Right lobe of liver (tissue), 6 donors: ENCODE data around the gene LDLRAD4. TPM values are rescaled to one million over a fixed set of nuclear protein-coding genes. Genes with fewer than 3 reads are reported as not detected.

ENCODE experiments used
- ATAC-seq, 4 donors: fragments of 200-7000 bp; cut with Tn5 transposase; one replicate each; pipeline ENCODE4 v1.9.1; 2020; ENCODE audit warnings: mild to moderate bottlenecking in 4 of 4, moderate library complexity in 4 of 4
- DNase-seq, 3 donors: peaks; one replicate each; pipeline ENCODE4 v3.0.0-alpha.2; 2020
- H3K27ac ChIP-seq, 3 donors: fragments of 200-600 bp; one replicate each; pipeline ENCODE4 v1.8.0; 2022
- H3K27me3 ChIP-seq, 2 donors: fragments of 200-600 bp; one replicate each; pipeline ENCODE4 v1.8.0; 2022
- H3K36me3 ChIP-seq, 4 donors: fragments of 200-600 bp; sonication (generic) in 1 of 4; one replicate each; pipeline versions ENCODE4 v1.5.1 to v1.8.0; 2017 to 2022; ENCODE audit warnings: control low read depth in 1 of 4
- H3K4me1 ChIP-seq, 4 donors: fragments of 200-600 bp; sonication (generic) in 1 of 4; one replicate each; pipeline versions ENCODE4 v1.5.1 to v1.8.0; 2017 to 2022; ENCODE audit warnings: control low read depth in 1 of 4
- H3K4me3 ChIP-seq, 3 donors: fragments of 200-600 bp; one replicate each; pipeline ENCODE4 v1.8.0; 2022
- H3K9me3 ChIP-seq, 4 donors: fragments of 200-600 bp; sonication (generic) in 1 of 4; one replicate each; pipeline versions ENCODE4 v1.5.1 to v1.8.0; 2017 to 2022; ENCODE audit warnings: control low read depth in 1 of 4
- POLR2A ChIP-seq: fragments of 450-650 bp; IDR thresholded peaks from one replicate; pipeline ENCODE4 v1.6.1; 2017; ENCODE audit warnings: antibody characterized with exemption, mild to moderate bottlenecking
- WGBS: methylation state at CpG from one replicate; pipeline ENCODE4 v1.1.6; 2018; ENCODE audit warnings: low coverage, low lambda C conversion rate; ENCODE audit not compliant: insufficient coverage; ENCODE audit errors: missing lambda C conversion rate; 5-methylcytosine and 5-hydroxymethylcytosine counted together
- intact Hi-C, 2 donors: fragments of 100-400 bp; cut with DNase I; formaldehyde crosslinking; loops; one replicate each; pipeline versions ENCODE4 v1.11.2 to v1.14.1; 2022
- total RNA-seq, 6 experiments: library from RNA; depleted of rRNA in 2 of 6; stranded (reverse); fragments of >200 nt in 2 of 6; fragmentation: NEBNext Ultra II Directional in 3 of 6; extraction: Animal tissue kit (Norgen Biotek cat#: 25700) in 3 of 6; gene quantifications; one replicate each; pipeline versions ENCODE4 v1.1.0 to v1.2.4, GENCODE V29; 2016 to 2023
- TF ChIP-seq, protein P1 (sequence below), 4 donors: fragments of 200-600 bp in 3 of 4; fragments of 450-650 bp in 1 of 4; IDR thresholded peaks; one replicate each; pipeline versions ENCODE4 v1.5.1 to v1.8.0; 2016 to 2022; ENCODE audit warnings: antibody characterized with exemption in 4 of 4, mild to moderate bottlenecking in 2 of 4
- donor health status: DM: no; HTN: yes; CAD: no.
- donor health status: DM: no; HTN: no; CAD: no.
- donor health status: DM: no; HTN: no; CAD: no.
- donor health status: DM: no; HTN: yes; CAD: no.
- donor health status: DM: no; HTN: yes; CAD: no.

The LDLRAD4 gene
- total RNA-seq, 6 experiments from 2014 or later: 10.6 to 66.4 (median 18.7) TPM

DNA sequence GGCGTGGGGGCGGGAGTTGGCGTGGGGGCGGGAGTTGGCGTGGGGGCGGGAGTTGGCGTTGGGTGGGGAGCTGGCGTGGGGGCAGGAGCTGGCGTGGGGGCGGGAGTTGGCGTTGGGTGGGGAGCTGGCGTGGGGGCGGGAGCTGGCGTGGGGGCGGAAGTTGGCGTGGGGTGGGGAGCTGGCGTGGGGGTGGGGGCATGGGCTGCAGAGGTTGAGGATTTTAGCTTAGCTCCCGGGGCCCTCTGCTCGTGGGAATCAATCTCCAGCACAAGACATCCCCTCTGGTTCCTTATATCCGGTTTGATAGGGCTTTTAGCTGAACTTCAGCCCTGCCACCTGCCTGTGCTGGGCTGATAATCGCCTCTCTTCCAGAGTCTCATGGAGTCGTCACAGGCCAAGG, 177.0 kb downstream of the LDLRAD4 start:
- DNase-seq (no peak), ATAC-seq (peak in 3 of 4 donors; percentile 14 to 51 (median 39))
- Histone ChIP-seq H3K4me3 (no peak overlapping the region), H3K27me3 (no peaks in the 10 kb centered on the region), H3K4me1 (peaks cover 0 to 4% (median 0%) of the 10 kb centered on the region in 4 donors), H3K27ac (no peak overlapping the region), H3K9me3 (no peaks in the 10 kb centered on the region), H3K36me3 (no peaks in the 10 kb centered on the region)
- intact Hi-C loops: no loop called here
- TF ChIP-seq, protein P1, sequence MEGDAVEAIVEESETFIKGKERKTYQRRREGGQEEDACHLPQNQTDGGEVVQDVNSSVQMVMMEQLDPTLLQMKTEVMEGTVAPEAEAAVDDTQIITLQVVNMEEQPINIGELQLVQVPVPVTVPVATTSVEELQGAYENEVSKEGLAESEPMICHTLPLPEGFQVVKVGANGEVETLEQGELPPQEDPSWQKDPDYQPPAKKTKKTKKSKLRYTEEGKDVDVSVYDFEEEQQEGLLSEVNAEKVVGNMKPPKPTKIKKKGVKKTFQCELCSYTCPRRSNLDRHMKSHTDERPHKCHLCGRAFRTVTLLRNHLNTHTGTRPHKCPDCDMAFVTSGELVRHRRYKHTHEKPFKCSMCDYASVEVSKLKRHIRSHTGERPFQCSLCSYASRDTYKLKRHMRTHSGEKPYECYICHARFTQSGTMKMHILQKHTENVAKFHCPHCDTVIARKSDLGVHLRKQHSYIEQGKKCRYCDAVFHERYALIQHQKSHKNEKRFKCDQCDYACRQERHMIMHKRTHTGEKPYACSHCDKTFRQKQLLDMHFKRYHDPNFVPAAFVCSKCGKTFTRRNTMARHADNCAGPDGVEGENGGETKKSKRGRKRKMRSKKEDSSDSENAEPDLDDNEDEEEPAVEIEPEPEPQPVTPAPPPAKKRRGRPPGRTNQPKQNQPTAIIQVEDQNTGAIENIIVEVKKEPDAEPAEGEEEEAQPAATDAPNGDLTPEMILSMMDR (IDR thresholded peaks at IDR 0.05): no peak
- WGBS: 79% methylated on average over 18 of the region's 22 CpGs

DNA sequence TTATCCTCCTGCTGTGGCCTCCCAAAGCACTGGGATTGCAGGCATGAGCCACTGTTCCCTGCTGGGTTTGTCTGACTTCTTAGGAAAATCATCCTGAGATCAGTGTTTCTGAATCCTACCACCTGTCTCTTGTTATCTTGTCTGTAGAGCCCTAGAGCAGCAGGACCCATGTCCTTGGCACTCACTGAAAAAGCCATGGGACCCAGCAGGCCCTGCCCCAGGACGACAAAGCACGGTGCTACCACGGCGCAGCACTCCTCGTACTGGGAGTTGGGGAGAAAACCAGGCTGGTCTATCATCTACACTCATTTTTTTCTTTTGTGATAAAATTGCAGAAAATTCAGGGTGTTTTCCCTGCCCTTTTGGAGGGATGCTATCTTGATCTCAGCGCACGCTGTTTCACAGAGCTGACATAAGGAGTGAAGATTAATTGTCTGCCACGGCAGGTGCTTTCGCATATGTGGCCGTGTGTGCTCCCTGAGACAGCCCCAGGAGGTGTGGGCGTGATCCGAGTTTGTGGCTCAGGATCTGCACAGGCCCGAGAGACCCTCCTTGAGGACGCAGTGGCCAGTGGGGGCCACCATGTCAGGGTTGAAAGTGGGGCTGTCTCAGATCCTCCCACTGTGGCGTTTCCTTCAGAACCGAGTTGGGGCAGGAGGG, 179.1 kb downstream of the LDLRAD4 start:
- H3K4me3 ChIP-seq: no peak overlapping the region
- H3K36me3 ChIP-seq: no peaks in the 10 kb centered on the region
- WGBS: 91% methylated on average over 10 of the region's 16 CpGs
- no peaks in the 10 kb centered on the region for H3K9me3 ChIP-seq
- ATAC-seq (no peak), DNase-seq (no peak)
- TF ChIP-seq POLR2A: no peak
- TF ChIP-seq, protein P1 (IDR thresholded peaks at IDR 0.05): no peak
- intact Hi-C loops: no loop called here
- H3K27ac ChIP-seq: no peak overlapping the region
- peaks cover 0 to 4% (median 0%) of the 10 kb centered on the region in 4 donors for H3K4me1 ChIP-seq
- H3K27me3 ChIP-seq: no peaks in the 10 kb centered on the region

DNA sequence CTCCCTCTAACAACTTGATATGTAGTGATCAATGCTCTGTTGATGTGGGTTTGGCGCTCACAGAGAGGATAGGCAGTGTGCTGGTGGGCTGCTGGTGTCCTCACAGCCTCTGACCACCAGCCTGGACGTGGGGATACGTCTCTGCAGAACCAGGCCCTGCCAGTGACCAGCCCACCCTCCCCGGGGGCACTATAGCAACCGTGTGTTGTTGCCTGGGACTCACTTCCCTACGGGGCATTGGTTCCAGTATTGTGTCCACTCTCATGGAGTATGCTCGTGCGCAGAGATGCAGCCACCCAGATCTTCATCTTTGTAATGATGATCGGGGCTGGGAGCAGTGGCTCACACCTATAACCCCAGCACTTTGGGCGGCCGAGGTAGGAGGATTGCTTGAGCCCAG, 180.1 kb downstream of the LDLRAD4 start:
- Histone ChIP-seq H3K27ac (no peak overlapping the region), H3K4me3 (no peak overlapping the region), H3K36me3 (no peaks in the 10 kb centered on the region), H3K4me1 (peaks cover 0 to under 1% (median 0%) of the 10 kb centered on the region in 4 donors), H3K9me3 (no peaks in the 10 kb centered on the region), H3K27me3 (no peaks in the 10 kb centered on the region)
- peak in 2 of 4 donors; percentile 16 to 24 for ATAC-seq
- TF ChIP-seq POLR2A: no peak
- TF ChIP-seq, protein P1 (IDR thresholded peaks at IDR 0.05): no peak
- DNase-seq: no peak
- WGBS: 94% methylated on average over 3 of the region's 11 CpGs
- intact Hi-C loops: no loop called here

DNA sequence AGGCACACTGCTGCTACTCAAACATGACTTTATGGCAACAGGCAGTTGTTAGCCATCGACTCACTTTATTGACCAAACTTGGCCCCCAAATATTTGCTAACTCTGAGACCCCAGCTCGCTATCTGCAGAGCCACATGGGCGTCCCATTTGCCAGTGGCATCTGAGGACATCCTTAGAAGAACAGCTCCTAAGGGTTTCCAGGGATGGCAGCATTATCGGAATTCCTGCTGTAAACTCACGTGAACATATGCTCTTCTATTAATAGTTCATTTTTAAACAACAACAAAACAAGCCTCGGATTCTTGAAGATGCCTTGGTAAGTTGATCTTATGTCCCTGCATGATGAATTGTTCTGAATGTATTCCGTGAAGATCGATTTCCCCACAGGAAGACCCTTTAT, 181.0 kb downstream of the LDLRAD4 start:
- intact Hi-C loops: no loop called here
- DNase-seq: no peak
- WGBS: 90% methylated on average over 8 of the region's 8 CpGs

More for the DNA sequence above, 181.0 kb downstream of the LDLRAD4 start:
- no peak for ATAC-seq
- H3K4me3 ChIP-seq: no peak overlapping the region
- no peak overlapping the region for H3K27ac ChIP-seq
- H3K27me3 ChIP-seq: no peaks in the 10 kb centered on the region
- no peaks in the 10 kb centered on the region for H3K4me1 ChIP-seq
- no peaks in the 10 kb centered on the region for H3K36me3 ChIP-seq
- H3K9me3 ChIP-seq: no peaks in the 10 kb centered on the region
- TF ChIP-seq, protein P1 (IDR thresholded peaks at IDR 0.05): no peak
- TF ChIP-seq POLR2A: no peak
